Heart right ventricle (tissue), 16 donors: Measurements from ENCODE around the gene ADAMTS12. TPM values are rescaled to one million over a fixed set of nuclear protein-coding genes. Genes with fewer than 3 reads are reported as not detected.
"Not testable (repeated sequence)": the region's sequence is repeated elsewhere in the genome, so short reads cannot be mapped to it uniquely, and the experiment has no call there.

Source experiments
- ATAC-seq, 8 donors: fragments of 200-7000 bp; cut with Tn5 transposase; one replicate each; pipeline ENCODE4 v1.9.1; 2020; ENCODE audit warnings: mild to moderate bottlenecking in 8 of 8, moderate library complexity in 8 of 8, moderate number of reproducible peaks in 1 of 8
- DNase-seq, 2 donors: peaks; one replicate each; pipeline ENCODE4 v3.0.0-alpha.2; 2020
- H3K27ac ChIP-seq, 10 donors: fragments of 200-600 bp; sonication (generic) in 2 of 10; one replicate each; pipeline versions ENCODE4 v1.5.0 to v1.8.0; 2020 to 2022; ENCODE audit warnings: mild to moderate bottlenecking in 3 of 10
- H3K27me3 ChIP-seq, 7 donors: fragments of 200-600 bp; one replicate each; pipeline ENCODE4 v1.8.0; 2021 to 2022; ENCODE audit warnings: mild to moderate bottlenecking in 2 of 7
- H3K36me3 ChIP-seq, 9 donors: fragments of 200-600 bp; sonication (generic) in 1 of 9; one replicate each; pipeline versions ENCODE4 v1.5.0 to v1.8.0; 2020 to 2022; ENCODE audit warnings: mild to moderate bottlenecking in 2 of 9
- H3K4me1 ChIP-seq, 9 donors: fragments of 200-600 bp; sonication (generic) in 1 of 9; one replicate each; pipeline versions ENCODE4 v1.5.0 to v1.8.0; 2020 to 2022; ENCODE audit warnings: mild to moderate bottlenecking in 4 of 9
- H3K4me3 ChIP-seq, 10 donors: fragments of 200-600 bp; sonication (generic) in 2 of 10; one replicate each; pipeline versions ENCODE4 v1.5.0 to v1.8.0; 2020 to 2022; ENCODE audit warnings: mild to moderate bottlenecking in 7 of 10, moderate library complexity in 2 of 10
- H3K9me3 ChIP-seq, 11 donors: fragments of 200-600 bp in 10 of 11; sonication (generic) in 2 of 11; one replicate each; pipeline versions ENCODE4 v1.5.0 to v1.8.0; 2013 to 2022; ENCODE audit warnings: mild to moderate bottlenecking in 2 of 11, control low read depth in 1 of 11, moderate library complexity in 1 of 11
- CTCF ChIP-seq, 9 donors: fragments of 200-600 bp; sonication (generic) in 2 of 9; IDR thresholded peaks; one replicate each; pipeline versions ENCODE4 v1.5.0 to v1.8.0; 2021 to 2022; ENCODE audit warnings: antibody characterized with exemption in 9 of 9, mild to moderate bottlenecking in 5 of 9, moderate library complexity in 1 of 9
- WGBS, 2 donors: extraction: QIAGEN DNeasy Blood & Tissue Kit; methylation state at CpG; one replicate each; pipeline ENCODE4 v1.1.7; 2013; ENCODE audit warnings: inconsistent platforms in 1 of 2; 5-methylcytosine and 5-hydroxymethylcytosine counted together
- intact Hi-C, 10 donors: fragments of 100-400 bp; cut with DNase I; formaldehyde crosslinking; loops; one replicate each; pipeline versions ENCODE4 v1.11.1 to v1.14.2; 2022
- polyA plus RNA-seq, 2 donors: library from polyadenylated mRNA; stranded (reverse); fragments of 200-250 nt; gene quantifications; one replicate each; pipeline ENCODE4 v1.2.3, GENCODE V29; 2013
- total RNA-seq, 10 donors: library from RNA; stranded (reverse); fragmentation: NEBNext Ultra II Directional in 3 of 10; extraction: Animal tissue kit (Norgen Biotek cat#: 25700) in 3 of 10; gene quantifications; one replicate each; pipeline versions ENCODE4 v1.2.1 to v1.2.4, GENCODE V29; 2021 to 2023
- donor health status: Arrhythmogenic right ventricular cardiomyopathy.
- donor health status: ischemic (EF 13 %, LVEDD 7.1; RV severe dilation, severe dysfunction).
- donor health status: healthy with polysubstance abuse.
- donor health status: DM: no; HTN: yes; CAD: no.
- donor health status: DM: no; HTN: no; CAD: no.
- donor health status: ischemic (EF 25% LVEDD 6.9; RV normal size, moderate dysfunction).
- donor health status: ischemic (EF 25% LVEDD 5.7; RV mildly dilated, moderate dysfunction).
- donor health status: healthy.
- donor health status: DM: yes; HTN: yes; CAD: no.
- donor health status: Ischemic cardiomyopathy.
- donor health status: ischemic (EF 35%, LVEDD 5.7; RV mildly dilated, moderate dysfunction).
- donor health status: nonischemic (EF 11% LVEDD 7.7; RV severe dilation, severe dysfunction).
- donor health status: DM: yes; HTN: yes; CAD: no.
- donor health status: PGD.
- donor health status: ischemic (EF 29% LVEDD 5.4; RV normal size, mild dysfunction).
- donor health status: nonischemic (EF 23%, LVEDD 6.1; RV moderate dilation, normal function).

ADAMTS12 gene
- total and polyA plus RNA-seq, 12 donors = 0.37 to 3.7 (median 1.3) TPM

- Histone ChIP-seq H3K4me1 (no peaks in the 10 kb centered on the region), H3K27me3 (peaks cover 0 to 7% (median 0%) of the 10 kb centered on the region in 7 donors), H3K4me3 (no peak overlapping the region), H3K27ac (no peak overlapping the region), H3K36me3 (no peaks in the 10 kb centered on the region), H3K9me3 (no peaks in the 10 kb centered on the region)
- no peak for DNase-seq
- intact Hi-C loops = no loop called here
- no peak for ATAC-seq
- no peak for TF ChIP-seq CTCF (IDR thresholded peaks at IDR 0.05)
Measured at GRCh38 chr5:33925278-33925677, 33.5 kb upstream of the ADAMTS12 start.

DNA sequence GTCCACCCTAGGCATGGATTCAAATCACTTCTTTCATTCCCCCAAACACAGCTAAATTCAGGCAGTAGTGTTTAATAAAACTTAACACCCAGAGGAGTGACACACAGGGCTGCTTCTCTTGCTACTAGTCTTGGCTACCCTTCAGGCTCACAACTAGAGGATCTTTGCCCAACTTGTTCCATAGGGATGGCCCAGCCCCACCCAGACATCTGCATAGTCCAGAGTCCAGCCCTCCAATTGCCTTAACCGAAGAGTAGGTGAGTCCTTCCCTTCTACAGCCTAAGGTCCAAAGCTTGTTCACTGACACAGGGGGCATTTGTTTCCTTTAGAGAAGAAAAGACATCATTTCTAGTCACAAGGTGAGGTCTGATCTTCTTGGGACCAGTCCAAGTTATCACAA, 29.2 kb upstream of the ADAMTS12 start:
- TF ChIP-seq CTCF (IDR thresholded peaks at IDR 0.05) = no peak
- intact Hi-C loops = no loop called here

DNA sequence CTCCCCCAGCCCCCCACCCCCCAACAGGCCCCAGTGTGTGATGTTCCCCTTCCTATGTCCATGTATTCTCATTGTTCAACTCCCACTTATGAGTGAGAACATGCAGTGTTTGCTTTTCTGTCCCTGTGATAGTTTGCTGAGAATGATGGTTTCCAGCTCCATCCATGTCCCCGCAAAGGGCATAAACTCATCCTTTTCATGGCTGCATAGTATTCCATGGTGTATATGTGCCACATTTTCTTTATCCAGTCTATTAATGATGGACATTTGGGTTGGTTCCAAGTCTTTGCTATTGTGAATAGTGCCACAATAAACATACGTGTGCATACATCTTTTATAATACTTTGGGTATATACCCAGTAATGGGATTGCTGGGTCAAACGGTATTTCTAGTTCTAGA, 23.1 kb upstream of the ADAMTS12 start:
- DNase-seq, H3K36me3 ChIP-seq, H3K27ac ChIP-seq, H3K4me3 ChIP-seq, ATAC-seq, intact Hi-C loops, H3K27me3 ChIP-seq, H3K4me1 ChIP-seq: not testable (repeated sequence)
- peaks cover 0 to 55% (median 2%) of the 10 kb centered on the region in 11 donors for H3K9me3 ChIP-seq
- WGBS, 2 donors = 95 to 96% methylated on average over 3 of the region's 3 CpGs

More for the DNA sequence above, 29.2 kb upstream of the ADAMTS12 start:
- no peaks in the 10 kb centered on the region for H3K4me1 ChIP-seq
- WGBS, 2 donors = 94 to 96% methylated on average over 1 of the region's 1 CpG
- DNase-seq (no peak), ATAC-seq (no peak)
- H3K27me3 ChIP-seq = peaks cover 0 to 6% (median 0%) of the 10 kb centered on the region in 7 donors
- H3K4me3 ChIP-seq = no peak overlapping the region
- H3K36me3 ChIP-seq = no peaks in the 10 kb centered on the region
- no peak overlapping the region for H3K27ac ChIP-seq
- H3K9me3 ChIP-seq = peaks cover 0 to 38% (median 2%) of the 10 kb centered on the region in 11 donors

GRCh38 chr5:33906248-33906647, 14.5 kb upstream of the ADAMTS12 start:
- H3K36me3 ChIP-seq, ATAC-seq, DNase-seq, H3K4me3 ChIP-seq, H3K4me1 ChIP-seq, H3K27ac ChIP-seq, H3K27me3 ChIP-seq, intact Hi-C loops: not testable (repeated sequence)
- 79 to 86% methylated on average over 7 of the region's 7 CpGs for WGBS, 2 donors
- H3K9me3 ChIP-seq = peaks cover 0 to 53% (median 29%) of the 10 kb centered on the region in 11 donors

GRCh38 chr5:33905381-33905780, 13.6 kb upstream of the ADAMTS12 start:
- no peak overlapping the region for H3K4me3 ChIP-seq
- H3K27me3 ChIP-seq = no peaks in the 10 kb centered on the region
- no peaks in the 10 kb centered on the region for H3K36me3 ChIP-seq
- DNase-seq (no peak), ATAC-seq (no peak)
- intact Hi-C loops = no loop called here
- WGBS, 2 donors = 91 to 100% methylated on average over 1 of the region's 1 CpG
- peaks cover 0 to 53% (median 29%) of the 10 kb centered on the region in 11 donors for H3K9me3 ChIP-seq
- TF ChIP-seq CTCF (IDR thresholded peaks at IDR 0.05) = no peak
- no peaks in the 10 kb centered on the region for H3K4me1 ChIP-seq
- H3K27ac ChIP-seq = no peak overlapping the region
